Measurements from ENCODE around the gene MKLN1.
A peak's percentile ranks its signal among the peaks of the same experiment; 100 is the strongest.
"Not testable (repeated sequence)": the region's sequence is repeated elsewhere in the genome, so short reads cannot be mapped to it uniquely, and the experiment has no call there.

MKLN1 gene

DNA sequence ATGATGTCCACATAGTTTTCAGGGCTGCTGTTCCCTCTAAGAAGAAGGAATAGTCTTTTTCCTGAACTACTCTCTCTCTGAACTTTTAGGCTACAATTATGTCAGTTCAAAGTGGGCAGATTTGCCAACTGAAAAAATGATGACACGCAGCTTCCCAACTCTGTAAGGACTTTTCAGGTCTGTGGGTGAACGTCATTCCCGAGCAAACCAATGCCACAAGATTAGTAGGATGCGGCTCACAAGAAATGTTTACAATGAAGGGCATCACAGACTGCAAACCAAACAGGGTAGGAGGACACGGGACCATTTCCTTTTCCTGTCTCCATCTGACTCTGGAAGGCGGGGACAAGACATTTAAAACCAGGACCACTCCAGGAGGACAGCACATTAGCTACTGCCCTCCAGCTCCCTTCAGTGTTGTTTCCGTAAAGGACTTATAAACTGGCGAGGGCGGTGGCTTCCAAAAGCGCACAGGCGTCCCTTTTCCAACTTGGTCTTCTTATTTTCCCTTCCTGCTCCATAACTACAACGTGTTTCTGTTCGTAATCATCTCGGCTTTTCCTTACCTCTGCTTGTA, 539 bp upstream of the MKLN1 start:
- no peaks in the 10 kb centered on the region for H3K27me3 Mint-ChIP-seq
- peaks cover 40% of the 10 kb centered on the region for H3K4me1 Mint-ChIP-seq
- peak in 1 of 2 donors; percentile 2 for DNase-seq (ENCODE audit: low spot score in 2 of 2)
- no peak for ATAC-seq (ENCODE audit: low read depth)
- peak overlapping the region; percentile 98 for H3K27ac Mint-ChIP-seq
- H3K9me3 Mint-ChIP-seq: no peaks in the 10 kb centered on the region
- peak overlapping the region; percentile 94 for H3K4me3 Mint-ChIP-seq
- H3K36me3 Mint-ChIP-seq: no peaks in the 10 kb centered on the region

DNA sequence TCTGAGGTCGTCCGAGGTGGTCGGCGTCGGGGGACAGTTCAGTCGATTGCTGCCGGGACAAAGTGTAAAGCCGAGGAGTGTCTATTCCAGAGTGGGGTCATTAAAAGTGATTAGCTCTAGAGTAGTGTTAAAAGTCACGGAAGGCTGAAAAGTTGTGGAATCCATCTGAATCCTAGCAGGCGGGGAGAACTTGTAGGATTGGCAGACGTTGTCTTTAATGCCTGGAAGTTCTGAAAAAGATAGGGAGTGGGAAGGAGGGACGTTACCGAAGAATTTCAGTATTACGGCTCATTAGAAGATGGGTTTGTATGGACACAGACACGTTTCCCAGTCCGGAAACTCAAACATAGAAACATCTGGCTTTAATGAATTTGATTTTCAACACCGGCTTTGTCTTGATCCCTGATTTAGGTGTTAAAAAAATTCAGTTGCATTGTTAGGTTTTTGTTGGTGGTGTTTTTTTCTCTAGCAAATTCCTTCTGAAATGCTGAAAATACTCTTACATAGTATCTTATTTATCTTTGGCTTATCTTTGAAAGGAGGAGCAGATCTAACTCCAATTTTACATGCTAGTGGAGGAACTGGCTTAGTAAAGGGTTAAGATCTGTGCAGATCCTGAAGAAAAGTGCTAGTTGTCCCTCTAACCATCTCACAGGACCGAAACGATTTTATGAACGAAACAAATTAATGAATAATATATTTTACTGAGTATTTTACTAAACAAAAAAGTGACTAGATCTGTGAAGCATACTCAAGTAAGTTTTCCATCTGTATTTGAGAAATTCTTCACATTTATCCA, 900 bp downstream of the MKLN1 start:
- no peaks in the 10 kb centered on the region for H3K27me3 Mint-ChIP-seq
- H3K4me3 Mint-ChIP-seq: peak overlapping the region; percentile 94
- peak overlapping the region; percentile 98 for H3K27ac Mint-ChIP-seq
- H3K36me3 Mint-ChIP-seq: no peaks in the 10 kb centered on the region
- ATAC-seq (ENCODE audit: low read depth) (no peak), DNase-seq (ENCODE audit: low spot score in 2 of 2) (no peak)
- H3K4me1 Mint-ChIP-seq: peaks cover 38% of the 10 kb centered on the region
- no peaks in the 10 kb centered on the region for H3K9me3 Mint-ChIP-seq

DNA sequence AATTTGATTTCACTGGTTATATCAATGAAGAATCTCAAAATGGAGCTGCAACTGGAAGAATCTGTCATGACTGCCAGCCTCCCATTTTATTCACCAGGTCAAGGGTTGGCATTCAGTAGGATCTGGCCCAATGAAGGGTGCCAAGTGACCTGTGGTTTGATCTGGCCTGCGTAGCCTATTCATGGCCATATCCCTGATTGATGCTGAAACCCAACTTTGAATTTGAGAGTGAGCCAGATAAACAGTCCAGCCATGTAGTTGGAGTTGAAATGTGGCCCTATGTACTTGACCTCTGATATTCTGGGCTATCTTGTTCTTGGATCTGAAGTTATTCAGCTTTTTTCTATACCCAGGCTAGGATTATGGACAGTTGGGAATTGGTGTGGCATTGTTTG, 1.5 kb downstream of the MKLN1 start:
- no peak for DNase-seq (ENCODE audit: low spot score in 2 of 2)
- peaks cover 37% of the 10 kb centered on the region for H3K4me1 Mint-ChIP-seq
- H3K27ac Mint-ChIP-seq: peak overlapping the region; percentile 98
- no peaks in the 10 kb centered on the region for H3K27me3 Mint-ChIP-seq
- H3K9me3 Mint-ChIP-seq: no peaks in the 10 kb centered on the region
- no peaks in the 10 kb centered on the region for H3K36me3 Mint-ChIP-seq
- ATAC-seq (ENCODE audit: low read depth): no peak
- H3K4me3 Mint-ChIP-seq: peak overlapping the region; percentile 32

DNA sequence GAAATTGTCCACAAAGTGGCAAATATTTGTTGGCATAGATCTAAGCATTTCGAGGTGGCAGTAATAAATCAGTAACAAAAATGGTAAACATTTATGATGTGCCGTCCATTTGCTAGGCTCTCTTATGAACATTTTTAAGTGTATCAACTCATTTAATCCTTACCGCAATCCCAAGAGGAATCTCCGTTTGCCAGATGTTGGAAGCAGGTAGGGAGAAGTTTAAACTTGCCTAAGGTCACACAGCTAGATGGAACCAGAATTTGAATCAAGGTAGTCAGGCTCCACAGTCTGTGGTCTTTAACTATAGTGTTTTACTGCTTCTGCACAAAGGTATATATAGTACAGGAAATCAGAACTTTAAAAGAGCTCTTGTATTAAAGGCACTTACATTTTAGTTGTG, 2.6 kb downstream of the MKLN1 start:
- peak overlapping the region; percentile 98 for H3K27ac Mint-ChIP-seq
- ATAC-seq (ENCODE audit: low read depth) (no peak), DNase-seq (ENCODE audit: low spot score in 2 of 2) (no peak)
- H3K36me3 Mint-ChIP-seq: no peaks in the 10 kb centered on the region
- H3K4me3 Mint-ChIP-seq: peak overlapping the region; percentile 35
- no peaks in the 10 kb centered on the region for H3K9me3 Mint-ChIP-seq
- no peaks in the 10 kb centered on the region for H3K27me3 Mint-ChIP-seq
- peaks cover 33% of the 10 kb centered on the region for H3K4me1 Mint-ChIP-seq

DNA sequence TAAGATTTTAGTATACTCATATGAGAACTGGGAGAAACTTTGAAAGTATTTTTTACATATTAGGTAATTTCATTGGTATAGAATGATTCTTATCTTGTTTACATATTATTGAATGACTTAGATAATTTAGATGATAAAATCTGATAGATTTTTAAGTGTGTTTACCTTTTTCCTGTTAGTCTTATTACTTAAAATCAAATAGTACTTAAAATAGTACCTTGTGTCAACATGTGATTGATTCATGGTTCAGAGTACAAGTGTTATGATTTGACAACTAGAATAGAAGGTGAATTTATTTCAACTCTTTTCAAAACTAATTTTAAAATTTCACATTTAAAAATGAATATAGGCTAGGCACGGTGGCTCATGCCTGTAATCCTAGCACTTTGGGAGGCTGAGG, 4.1 kb downstream of the MKLN1 start:
- Mint-ChIP-seq H3K27me3 (no peaks in the 10 kb centered on the region), H3K36me3 (peaks cover 8% of the 10 kb centered on the region), H3K9me3 (peaks cover 6% of the 10 kb centered on the region), H3K4me3 (no peak overlapping the region), H3K4me1 (peaks cover 27% of the 10 kb centered on the region), H3K27ac (no peak overlapping the region)
- DNase-seq (ENCODE audit: low spot score in 2 of 2): no peak
- no peak for ATAC-seq (ENCODE audit: low read depth)

DNA sequence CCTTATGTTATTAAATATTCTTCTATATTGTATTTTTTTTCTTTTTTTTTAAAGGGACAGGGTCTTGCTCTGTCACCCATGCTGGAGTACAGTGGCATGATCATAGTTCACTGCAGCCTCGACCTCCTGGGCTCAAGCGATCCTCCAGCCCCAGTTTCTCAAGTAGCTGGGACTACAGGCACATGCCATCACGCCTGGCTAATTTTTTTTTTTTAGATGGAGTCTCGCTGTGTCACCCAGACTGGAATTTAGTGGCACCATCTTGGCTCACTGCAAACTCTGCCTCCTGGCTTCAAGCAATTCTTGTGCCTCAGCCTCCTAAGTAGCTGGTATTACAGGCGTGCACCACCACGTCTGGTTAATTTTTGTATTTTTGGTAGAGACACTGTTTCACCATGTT, 5.1 kb downstream of the MKLN1 start:
- H3K4me1 Mint-ChIP-seq: peaks cover 23% of the 10 kb centered on the region
- not testable (repeated sequence) for ATAC-seq (ENCODE audit: low read depth); H3K27ac Mint-ChIP-seq; H3K9me3 Mint-ChIP-seq; DNase-seq (ENCODE audit: low spot score in 2 of 2); H3K4me3 Mint-ChIP-seq; H3K27me3 Mint-ChIP-seq
- peaks cover 11% of the 10 kb centered on the region for H3K36me3 Mint-ChIP-seq

DNA sequence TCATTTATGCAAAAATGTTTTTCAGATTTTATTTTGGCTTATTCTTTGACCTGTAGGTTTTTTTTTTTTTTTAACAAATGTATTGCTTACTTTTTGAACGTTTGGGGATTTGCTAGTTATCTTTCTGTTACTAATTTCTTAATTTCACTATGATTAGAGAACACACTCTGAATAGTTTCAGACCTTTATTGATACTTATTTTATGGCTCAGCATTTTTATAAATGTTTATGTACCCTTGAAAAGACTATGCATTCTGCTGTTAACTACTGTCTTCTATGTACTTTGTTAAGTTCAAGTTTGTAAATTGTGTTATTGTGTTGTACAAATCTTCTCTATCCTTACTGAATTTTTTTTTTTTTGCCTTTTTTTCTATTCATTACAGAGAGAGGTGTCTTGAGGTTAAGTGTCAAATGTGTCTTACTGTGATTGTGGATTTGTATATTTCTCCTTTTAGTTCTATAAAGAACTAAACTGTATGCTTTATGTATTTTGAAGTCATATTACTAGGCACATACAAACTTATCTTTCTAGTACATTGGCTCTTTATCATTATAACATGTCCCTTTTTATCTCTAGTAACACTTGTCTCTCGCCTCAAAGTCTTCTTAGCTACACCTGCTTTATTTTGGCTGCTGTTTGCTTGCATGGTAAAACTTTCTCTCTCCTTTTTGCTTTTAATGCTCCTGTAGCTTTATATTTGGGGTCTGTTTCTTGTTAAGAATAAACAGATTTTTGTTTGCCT, 8.1 kb downstream of the MKLN1 start:
- Mint-ChIP-seq H3K4me1 (peaks cover 9% of the 10 kb centered on the region), H3K9me3 (peaks cover 9% of the 10 kb centered on the region), H3K4me3 (no peak overlapping the region), H3K27ac (no peak overlapping the region), H3K27me3 (no peaks in the 10 kb centered on the region), H3K36me3 (peaks cover 23% of the 10 kb centered on the region)
- ATAC-seq (ENCODE audit: low read depth) (no peak), DNase-seq (ENCODE audit: low spot score in 2 of 2) (no peak)

DNA sequence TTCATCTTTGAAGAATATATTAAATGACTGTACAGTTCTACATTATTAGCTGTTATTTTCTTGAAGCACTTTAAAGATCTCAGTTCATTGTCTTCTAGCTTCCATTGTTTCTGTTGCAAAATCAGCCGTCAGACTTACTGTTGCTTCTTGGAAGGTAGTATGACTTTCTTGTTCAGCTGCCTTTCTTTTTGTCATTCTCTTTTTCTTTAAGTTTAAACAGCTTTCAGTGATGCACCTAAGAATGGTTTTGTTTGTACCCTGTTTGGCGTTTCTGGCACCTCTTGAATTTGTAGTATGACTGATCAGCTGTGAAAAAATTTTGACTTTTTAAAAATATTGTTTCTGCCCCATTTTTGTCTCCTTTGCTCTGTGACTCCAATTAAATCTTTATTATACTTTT, 9.3 kb downstream of the MKLN1 start:
- DNase-seq (ENCODE audit: low spot score in 2 of 2): no peak
- no peak for ATAC-seq (ENCODE audit: low read depth)

DNA sequence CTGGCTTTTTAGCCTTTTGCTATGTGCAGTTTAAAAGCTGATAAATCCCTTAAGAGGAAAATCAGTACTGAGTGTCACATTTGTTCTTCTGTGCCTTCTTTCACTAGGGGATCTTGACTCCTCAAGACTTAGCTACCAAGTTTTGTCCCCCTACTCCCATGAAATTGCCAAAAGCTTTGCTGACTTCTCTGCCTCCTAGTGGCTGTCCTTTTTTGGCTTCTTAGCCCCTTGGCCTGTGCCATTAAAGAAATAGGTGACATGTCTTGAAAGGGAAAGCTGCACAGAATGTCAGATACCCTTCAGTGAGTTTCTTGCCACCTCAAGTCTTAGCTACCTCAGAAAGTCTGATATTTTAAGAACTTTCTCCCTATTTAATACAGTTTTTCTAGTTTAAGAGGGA, 10.5 kb downstream of the MKLN1 start:
- ATAC-seq (ENCODE audit: low read depth) (no peak), DNase-seq (ENCODE audit: low spot score in 2 of 2) (no peak)
- peaks cover 23% of the 10 kb centered on the region for H3K36me3 Mint-ChIP-seq
- no peak overlapping the region for H3K4me3 Mint-ChIP-seq
- H3K4me1 Mint-ChIP-seq: peaks cover 12% of the 10 kb centered on the region
- peaks cover 9% of the 10 kb centered on the region for H3K9me3 Mint-ChIP-seq
- H3K27me3 Mint-ChIP-seq: no peaks in the 10 kb centered on the region
- no peak overlapping the region for H3K27ac Mint-ChIP-seq

More for the DNA sequence above, 9.3 kb downstream of the MKLN1 start:
- no peak overlapping the region for H3K27ac Mint-ChIP-seq
- peaks cover 9% of the 10 kb centered on the region for H3K9me3 Mint-ChIP-seq
- H3K4me3 Mint-ChIP-seq: no peak overlapping the region
- H3K4me1 Mint-ChIP-seq: peaks cover 8% of the 10 kb centered on the region
- no peaks in the 10 kb centered on the region for H3K27me3 Mint-ChIP-seq
- H3K36me3 Mint-ChIP-seq: peaks cover 23% of the 10 kb centered on the region

DNA sequence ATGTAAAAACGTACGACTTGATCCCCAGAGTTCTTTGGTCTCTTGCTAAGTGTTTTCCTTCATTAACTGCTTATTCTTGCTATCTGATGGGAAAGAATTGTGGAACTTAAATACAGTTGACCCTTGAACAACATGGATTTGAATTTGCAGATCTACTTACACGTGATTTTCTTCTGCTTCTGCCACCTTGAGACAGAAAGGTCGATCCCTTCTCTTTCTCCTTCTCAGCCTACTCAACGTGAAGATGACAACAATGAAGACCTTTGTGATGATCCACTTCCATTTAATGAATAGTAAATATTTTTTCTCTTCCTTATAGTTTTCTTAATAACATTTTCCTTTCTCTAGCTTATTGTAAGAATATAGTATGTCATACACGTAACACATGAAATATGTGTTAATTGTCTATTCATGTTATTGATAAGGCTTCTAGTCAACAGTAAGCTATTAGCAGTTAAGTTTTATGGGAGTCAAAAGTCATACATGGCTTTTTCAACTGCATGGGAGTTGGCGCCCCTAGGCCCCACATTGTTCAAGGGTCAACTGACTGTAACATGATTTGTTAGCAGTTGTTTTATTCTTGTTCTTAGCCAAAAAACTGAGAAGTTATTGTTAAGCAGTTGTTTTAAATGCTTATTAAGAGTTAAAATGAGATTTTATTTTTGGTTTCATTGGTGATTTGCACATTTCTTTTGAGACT, 11.2 kb downstream of the MKLN1 start:
- H3K9me3 Mint-ChIP-seq: peaks cover 9% of the 10 kb centered on the region
- no peak overlapping the region for H3K27ac Mint-ChIP-seq
- peaks cover 23% of the 10 kb centered on the region for H3K36me3 Mint-ChIP-seq
- no peak overlapping the region for H3K4me3 Mint-ChIP-seq
- no peak for DNase-seq (ENCODE audit: low spot score in 2 of 2)
- peaks cover 12% of the 10 kb centered on the region for H3K4me1 Mint-ChIP-seq
- ATAC-seq (ENCODE audit: low read depth): no peak
- no peaks in the 10 kb centered on the region for H3K27me3 Mint-ChIP-seq

DNA sequence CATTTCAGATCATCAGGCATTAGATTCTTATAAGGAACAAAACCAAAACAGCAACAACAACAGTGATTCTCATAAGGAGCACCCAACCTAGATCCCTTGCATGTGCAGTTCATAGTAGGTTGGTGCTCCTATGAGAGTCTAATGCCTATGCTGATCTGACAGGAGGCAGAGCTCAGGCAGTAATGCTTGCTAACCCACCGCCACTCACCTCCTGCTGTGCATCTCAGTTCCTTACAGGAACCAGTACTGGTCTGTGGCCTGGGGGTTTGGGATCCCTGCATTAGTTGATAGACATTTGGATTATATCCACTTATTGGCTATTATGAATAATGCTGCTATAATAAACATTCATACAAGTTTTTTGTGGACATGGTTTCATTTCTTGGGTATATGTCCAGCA, 14.0 kb downstream of the MKLN1 start:
- H3K4me1 Mint-ChIP-seq: peaks cover 13% of the 10 kb centered on the region
- no peak overlapping the region for H3K4me3 Mint-ChIP-seq
- ATAC-seq (ENCODE audit: low read depth): no peak

DNA sequence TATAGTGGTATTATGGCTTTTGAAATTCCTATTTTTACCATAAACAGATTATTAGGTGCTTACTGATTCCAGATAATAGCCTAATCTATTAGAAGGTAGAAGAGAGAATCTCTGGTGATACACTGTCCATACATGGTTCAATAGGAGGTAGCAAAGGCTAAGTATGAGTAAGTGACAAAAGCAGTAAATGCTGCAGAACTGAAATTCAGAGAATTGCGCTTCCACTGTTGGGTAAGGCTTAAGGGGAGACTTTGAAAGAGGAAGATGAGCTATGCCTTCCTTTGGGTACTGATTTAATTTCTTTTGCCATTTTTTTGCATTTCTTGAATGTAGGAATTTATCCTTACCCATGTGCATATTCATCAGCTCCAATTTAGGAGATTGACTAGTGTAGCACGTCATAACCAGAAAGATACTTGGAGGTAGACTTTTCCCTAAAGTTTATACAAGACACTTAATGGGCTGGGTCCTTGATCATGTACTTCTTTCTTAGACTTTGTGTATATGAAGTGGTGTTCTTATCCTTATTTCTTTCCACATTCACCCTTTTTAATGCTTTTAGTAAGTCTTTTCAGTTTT, 15.3 kb downstream of the MKLN1 start:
- Mint-ChIP-seq H3K4me3 (no peak overlapping the region), H3K36me3 (peaks cover 11% of the 10 kb centered on the region), H3K4me1 (peaks cover 23% of the 10 kb centered on the region), H3K27ac (no peak overlapping the region), H3K9me3 (no peaks in the 10 kb centered on the region), H3K27me3 (no peaks in the 10 kb centered on the region)
- no peak for DNase-seq (ENCODE audit: low spot score in 2 of 2)
- ATAC-seq (ENCODE audit: low read depth): no peak

More for the DNA sequence above, 14.0 kb downstream of the MKLN1 start:
- H3K27ac Mint-ChIP-seq: no peak overlapping the region
- peaks cover 15% of the 10 kb centered on the region for H3K36me3 Mint-ChIP-seq
- DNase-seq (ENCODE audit: low spot score in 2 of 2): no peak
- no peaks in the 10 kb centered on the region for H3K27me3 Mint-ChIP-seq
- peaks cover 3% of the 10 kb centered on the region for H3K9me3 Mint-ChIP-seq

DNA sequence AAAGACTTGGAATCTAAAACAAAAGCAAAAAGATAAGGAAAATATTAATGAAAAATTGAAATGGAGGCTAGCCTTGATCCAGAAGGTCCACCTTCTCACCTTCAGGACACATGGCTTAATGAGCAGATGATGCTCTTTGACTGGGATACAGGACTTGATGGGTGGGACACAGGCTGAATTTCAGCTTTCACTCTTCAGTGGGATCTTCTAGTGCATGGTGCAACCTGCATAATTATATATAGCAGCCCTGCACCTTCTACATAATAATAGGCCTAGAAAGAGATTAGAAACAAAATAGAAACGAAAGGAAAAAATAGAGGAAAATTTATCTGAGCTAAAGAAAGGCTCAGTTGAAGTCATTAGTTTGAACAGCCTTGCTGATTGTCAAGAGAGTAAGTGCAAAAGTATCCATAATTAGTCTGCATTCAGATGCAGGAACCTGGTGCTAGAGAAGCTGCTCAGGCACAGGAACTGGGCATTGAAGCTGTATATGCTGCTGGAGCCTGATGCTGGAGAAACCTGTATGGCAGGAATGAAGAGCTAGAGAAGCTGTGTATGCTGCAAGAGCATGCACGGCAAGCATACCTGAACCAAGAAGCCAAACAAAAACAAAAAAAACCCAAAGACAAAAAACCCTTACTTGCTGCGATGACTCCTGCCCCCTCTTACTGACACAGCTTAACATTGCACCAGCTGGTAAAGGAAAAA, 19.4 kb downstream of the MKLN1 start:
- DNase-seq (ENCODE audit: low spot score in 2 of 2) (no peak), ATAC-seq (ENCODE audit: low read depth) (no peak)
- Mint-ChIP-seq H3K27me3 (no peaks in the 10 kb centered on the region), H3K27ac (no peak overlapping the region), H3K4me1 (peaks cover 19% of the 10 kb centered on the region), H3K4me3 (no peak overlapping the region), H3K36me3 (peaks cover 5% of the 10 kb centered on the region), H3K9me3 (no peaks in the 10 kb centered on the region)

Measured in memory B cell (primary cell).